ENCODE results near the gene POMGNT2.

DNA sequence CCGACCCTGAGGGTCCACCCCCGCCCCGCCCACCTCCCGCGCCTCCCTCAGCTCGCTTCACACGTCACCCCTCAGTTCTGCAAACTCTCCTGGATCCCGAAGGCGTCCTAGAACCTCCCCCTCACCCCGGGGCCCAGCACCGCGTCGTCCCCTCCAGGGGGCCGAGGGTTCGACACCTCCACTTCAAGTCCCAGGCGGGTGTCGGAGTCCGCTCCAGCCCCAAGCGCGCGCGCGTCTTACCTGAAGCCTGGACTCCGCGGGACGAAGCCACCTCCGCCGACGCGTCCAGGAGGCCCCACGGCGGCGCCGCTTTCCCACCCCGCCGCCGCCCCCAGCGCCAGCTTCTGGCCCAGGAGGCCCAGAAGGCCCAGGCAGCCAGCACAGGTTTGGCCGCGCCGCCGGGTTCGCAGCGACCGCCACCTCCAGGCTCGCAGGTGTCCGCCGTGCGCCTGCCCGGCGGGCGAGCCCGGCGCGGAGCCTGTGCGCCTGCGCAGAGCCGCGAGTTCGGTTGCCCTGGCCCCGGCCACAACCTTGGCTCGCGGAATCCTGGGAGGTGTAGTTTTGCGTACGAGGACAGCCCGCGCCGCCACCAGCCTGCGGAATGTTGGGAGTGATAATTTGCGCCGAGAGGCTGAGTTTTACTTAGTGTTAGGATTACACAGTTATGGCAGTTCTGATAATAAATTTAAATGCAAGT, at the start of gene POMGNT2:
- TF ChIP-seq FOXM1 (IDR thresholded peaks at IDR 0.05; ENCODE audit: borderline replicate concordance) = no peak
- TF ChIP-seq ELF4 (IDR thresholded peaks at IDR 0.05) = no peak
- no peak for TF ChIP-seq HDGF (IDR thresholded peaks at IDR 0.05; ENCODE audit: borderline replicate concordance)
- TF ChIP-seq BHLHE40 (IDR thresholded peaks at IDR 0.05; ENCODE audit: borderline replicate concordance) = no peak
- TF ChIP-seq CTBP1 (IDR thresholded peaks at IDR 0.05; ENCODE audit: borderline replicate concordance) = no peak
- no peak for TF ChIP-seq FOXK2 (IDR thresholded peaks at IDR 0.05)
- TF ChIP-seq TARDBP (IDR thresholded peaks at IDR 0.05) = no peak

Data from HEK293T (cell line).